ENCODE data around the gene RNF34.

- TF ChIP-seq TAF1 (IDR thresholded peaks at IDR 0.05; ENCODE audit: borderline replicate concordance, insufficient read depth, low read length) (no peak), POLR2AphosphoS5 (IDR thresholded peaks at IDR 0.05; ENCODE audit: low read depth, low read length) (no peak), FOXP2 (optimal IDR thresholded peaks at IDR 0.05; ENCODE audit: borderline replicate concordance, extremely low read depth, extremely low read length, insufficient read depth) (no peak), REST (IDR thresholded peaks at IDR 0.05; ENCODE audit: insufficient read depth in 1 of 2, low read depth in 2 of 2, low read length in 2 of 2) (no peak), SIN3A (IDR thresholded peaks at IDR 0.05; ENCODE audit: borderline replicate concordance, insufficient read depth, low read length) (no peak)
Measured at GRCh38 chr12:121376754-121377697, 22.9 kb upstream of the RNF34 start.

Measured in PFSK-1 (cell line).